ENCODE data around the gene PCDH15.

The PCDH15 gene

GRCh38 chr10:54682554-54682953 is 118.5 kb downstream of the PCDH15 start:
- no peak for DNase-seq (ENCODE audit: low read depth in 2 of 2)
- no peak overlapping the region for H3K4me3 ChIP-seq (replicated peaks in 1 of 2; ENCODE audit: low read depth in 2 of 2, low read length in 2 of 2)
- no peak for TF ChIP-seq CTCF (IDR thresholded peaks at IDR 0.05; ENCODE audit: low read depth, low read length)

- no peak for TF ChIP-seq CTCF (IDR thresholded peaks at IDR 0.05; ENCODE audit: low read depth, low read length)
- H3K4me3 ChIP-seq (replicated peaks in 1 of 2; ENCODE audit: low read depth in 2 of 2, low read length in 2 of 2) = no peak overlapping the region
- DNase-seq (ENCODE audit: low read depth in 2 of 2) = no peak
Observed at GRCh38 chr10:54681136-54681535, 119.9 kb downstream of the PCDH15 start.

GRCh38 chr10:54667136-54667535 is 133.9 kb downstream of the PCDH15 start:
- no peak for DNase-seq (ENCODE audit: low read depth in 2 of 2)
- H3K4me3 ChIP-seq (replicated peaks in 1 of 2; ENCODE audit: low read depth in 2 of 2, low read length in 2 of 2) = no peak overlapping the region
- no peak for TF ChIP-seq CTCF (IDR thresholded peaks at IDR 0.05; ENCODE audit: low read depth, low read length)

- no peak for TF ChIP-seq CTCF (IDR thresholded peaks at IDR 0.05; ENCODE audit: low read depth, low read length)
- DNase-seq (ENCODE audit: low read depth in 2 of 2) = no peak
- no peak overlapping the region for H3K4me3 ChIP-seq (replicated peaks in 1 of 2; ENCODE audit: low read depth in 2 of 2, low read length in 2 of 2)
Observed at GRCh38 chr10:54666192-54666591, 134.8 kb downstream of the PCDH15 start.

- no peak for TF ChIP-seq CTCF (IDR thresholded peaks at IDR 0.05; ENCODE audit: low read depth, low read length)
- no peak overlapping the region for H3K4me3 ChIP-seq (replicated peaks in 1 of 2; ENCODE audit: low read depth in 2 of 2, low read length in 2 of 2)
Observed at GRCh38 chr10:54665095-54665494, 135.9 kb downstream of the PCDH15 start.

GRCh38 chr10:54660397-54660796 is 140.6 kb downstream of the PCDH15 start:
- no peak overlapping the region for H3K4me3 ChIP-seq (replicated peaks in 1 of 2; ENCODE audit: low read depth in 2 of 2, low read length in 2 of 2)
- no peak for TF ChIP-seq CTCF (IDR thresholded peaks at IDR 0.05; ENCODE audit: low read depth, low read length)
- DNase-seq (ENCODE audit: low read depth in 2 of 2) = no peak

More at GRCh38 chr10:54665095-54665494, 135.9 kb downstream of the PCDH15 start:
- DNase-seq (ENCODE audit: low read depth in 2 of 2) = no peak

GRCh38 chr10:54656643-54657042 is 144.4 kb downstream of the PCDH15 start:
- no peak overlapping the region for H3K4me3 ChIP-seq (replicated peaks in 1 of 2; ENCODE audit: low read depth in 2 of 2, low read length in 2 of 2)
- TF ChIP-seq CTCF (IDR thresholded peaks at IDR 0.05; ENCODE audit: low read depth, low read length) = no peak
- no peak for DNase-seq (ENCODE audit: low read depth in 2 of 2)
